GM19397 (cell line): ENCODE measurements around the gene SLC24A3.

Source experiments
- ATAC-seq: cut with Tn5 transposase; IDR thresholded peaks from one replicate; pipeline ENCODE4 v1.9.1; 2021; ENCODE audit warnings: mild to moderate bottlenecking, moderate library complexity; ENCODE audit not compliant: unreplicated experiment

SLC24A3 gene

DNA sequence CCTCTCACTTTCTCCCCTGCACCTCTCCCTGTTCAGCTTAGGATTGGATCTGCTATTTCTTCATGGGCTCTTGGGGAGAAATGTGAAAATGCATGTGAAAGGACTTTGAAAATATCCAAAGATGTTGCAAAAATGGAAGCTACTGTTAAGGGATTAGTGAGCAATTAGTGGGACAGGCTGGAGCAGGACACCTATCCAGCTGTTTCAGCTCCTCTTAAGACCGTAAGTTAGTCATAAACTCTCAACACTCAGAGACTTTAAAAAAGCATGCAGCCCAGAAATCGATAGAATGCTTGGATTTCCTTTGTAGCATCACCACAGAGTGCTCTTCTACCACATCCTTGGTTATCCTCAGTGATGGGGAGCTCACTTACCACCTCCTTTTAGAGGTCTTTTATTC, 88.7 kb downstream of the SLC24A3 start:
- no peak for ATAC-seq

DNA sequence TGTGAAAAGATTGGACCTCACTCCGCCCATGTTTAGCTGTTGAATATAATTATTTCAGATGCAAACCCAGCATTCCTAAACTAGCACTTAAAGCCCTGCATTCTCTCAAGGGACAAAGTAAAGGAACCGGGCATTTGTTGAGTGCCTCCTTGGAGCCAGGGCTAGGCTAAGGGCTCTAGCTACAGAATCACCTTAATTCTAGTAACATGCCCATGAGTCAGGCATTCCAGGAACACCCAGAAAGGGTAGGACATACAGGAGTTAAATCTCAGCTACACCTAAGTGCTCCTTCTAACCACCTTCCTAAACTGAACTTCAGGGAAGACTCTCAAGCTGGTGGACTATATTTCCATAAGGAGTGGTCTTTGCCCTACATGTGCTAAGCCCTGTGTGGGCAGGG, 89.4 kb downstream of the SLC24A3 start:
- ATAC-seq: no peak

DNA sequence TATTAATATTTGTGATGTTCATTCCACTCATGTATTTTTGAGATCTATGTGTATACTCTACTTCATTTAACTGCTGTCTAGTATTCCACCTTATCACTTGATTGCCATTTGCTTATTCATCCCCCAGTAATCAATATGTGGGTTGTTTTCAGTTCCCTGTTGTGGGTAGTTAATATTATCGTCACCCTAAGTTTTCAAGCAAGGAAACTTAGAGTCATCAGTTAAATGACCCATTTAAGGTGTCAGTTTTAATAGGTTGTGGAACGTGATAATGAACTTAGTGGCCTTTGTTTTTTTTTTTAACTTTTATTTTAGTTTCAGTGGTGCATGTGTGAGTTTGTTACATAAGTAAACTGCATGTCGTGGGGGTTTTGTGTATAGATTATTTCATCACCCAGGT, 90.3 kb downstream of the SLC24A3 start:
- no peak for ATAC-seq

DNA sequence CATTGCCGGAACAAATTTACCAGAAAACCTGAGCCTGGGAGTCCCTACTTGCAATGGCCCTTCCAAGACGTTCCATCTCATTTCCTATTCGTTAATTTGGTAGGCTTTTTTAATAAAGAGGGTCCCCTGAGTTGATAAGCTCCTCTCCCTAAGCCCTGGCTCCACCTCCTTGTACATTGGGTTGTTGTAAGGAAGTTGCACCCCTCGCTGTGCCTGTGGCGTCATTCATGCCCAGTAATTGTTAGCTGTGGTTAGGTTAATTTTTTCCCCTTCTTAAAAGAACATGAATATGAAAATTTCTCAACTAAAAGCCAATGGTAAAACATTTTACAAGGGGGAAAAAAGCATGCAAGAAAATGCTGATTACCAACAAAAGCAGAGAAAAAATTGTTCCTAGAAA, 91.9 kb downstream of the SLC24A3 start:
- no peak for ATAC-seq

DNA sequence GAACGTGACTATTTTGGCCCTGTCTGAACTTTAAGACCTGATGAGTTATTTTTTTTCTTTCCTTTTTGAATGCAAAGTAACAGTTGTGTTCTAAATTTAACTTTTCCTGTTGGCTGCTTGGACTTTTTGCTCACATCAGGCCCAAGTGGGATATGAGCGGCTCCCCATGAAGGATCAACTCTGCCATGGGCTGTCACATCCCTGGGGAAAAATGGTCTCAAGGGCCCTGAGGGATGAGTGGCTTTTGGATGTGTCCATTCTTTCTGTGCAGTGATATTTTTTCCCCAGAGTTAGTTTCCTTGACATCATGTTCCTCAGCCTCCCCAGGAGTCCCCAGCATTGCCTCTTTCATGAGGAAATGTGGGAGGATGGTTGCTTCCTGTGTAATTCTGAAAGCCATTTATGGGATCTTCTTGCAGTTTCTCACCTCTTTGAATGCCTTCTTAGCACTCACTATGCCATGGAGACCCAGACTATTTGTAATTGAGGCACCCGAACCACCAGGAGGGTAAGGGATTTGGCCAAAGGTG, 92.5 kb downstream of the SLC24A3 start:
- ATAC-seq: no peak

DNA sequence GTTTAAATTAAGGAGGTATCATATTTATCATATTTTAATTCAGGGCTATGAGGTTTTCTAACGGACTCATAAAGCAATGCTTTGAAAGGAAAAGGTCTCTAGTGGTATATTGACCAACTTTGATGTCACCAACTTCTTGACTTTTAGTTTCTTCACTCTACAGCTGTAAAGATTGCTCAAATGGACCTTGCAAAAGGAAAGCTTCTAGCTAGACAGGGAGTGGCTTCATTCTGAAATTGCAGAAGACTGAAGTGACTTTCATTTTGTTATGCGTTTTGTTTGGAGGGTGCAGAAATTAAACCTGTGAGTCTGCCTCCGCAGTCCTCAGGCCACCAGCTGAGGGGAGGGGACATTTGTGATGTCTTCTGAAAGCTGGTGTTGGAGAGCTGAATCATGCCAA, 95.7 kb downstream of the SLC24A3 start:
- no peak for ATAC-seq

DNA sequence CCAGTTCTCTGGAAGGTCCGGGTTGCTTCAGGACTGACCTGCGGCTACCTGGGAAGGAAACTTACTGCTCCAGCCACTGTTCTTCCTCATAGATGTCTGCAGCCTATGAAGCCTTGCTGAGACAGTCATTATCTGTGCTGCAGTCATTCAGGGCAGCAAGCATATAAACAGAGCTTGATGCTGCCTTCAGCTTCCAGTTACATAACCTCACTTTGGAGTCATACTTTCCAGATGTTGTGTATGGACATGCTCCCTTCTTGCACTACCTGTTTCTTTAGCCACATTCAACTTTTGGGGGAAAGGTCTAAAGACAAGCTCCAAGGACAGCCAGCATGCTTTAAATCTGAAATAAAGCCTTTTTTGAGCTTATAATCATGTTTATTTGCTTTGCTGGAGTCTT, 98.1 kb downstream of the SLC24A3 start:
- no peak for ATAC-seq

DNA sequence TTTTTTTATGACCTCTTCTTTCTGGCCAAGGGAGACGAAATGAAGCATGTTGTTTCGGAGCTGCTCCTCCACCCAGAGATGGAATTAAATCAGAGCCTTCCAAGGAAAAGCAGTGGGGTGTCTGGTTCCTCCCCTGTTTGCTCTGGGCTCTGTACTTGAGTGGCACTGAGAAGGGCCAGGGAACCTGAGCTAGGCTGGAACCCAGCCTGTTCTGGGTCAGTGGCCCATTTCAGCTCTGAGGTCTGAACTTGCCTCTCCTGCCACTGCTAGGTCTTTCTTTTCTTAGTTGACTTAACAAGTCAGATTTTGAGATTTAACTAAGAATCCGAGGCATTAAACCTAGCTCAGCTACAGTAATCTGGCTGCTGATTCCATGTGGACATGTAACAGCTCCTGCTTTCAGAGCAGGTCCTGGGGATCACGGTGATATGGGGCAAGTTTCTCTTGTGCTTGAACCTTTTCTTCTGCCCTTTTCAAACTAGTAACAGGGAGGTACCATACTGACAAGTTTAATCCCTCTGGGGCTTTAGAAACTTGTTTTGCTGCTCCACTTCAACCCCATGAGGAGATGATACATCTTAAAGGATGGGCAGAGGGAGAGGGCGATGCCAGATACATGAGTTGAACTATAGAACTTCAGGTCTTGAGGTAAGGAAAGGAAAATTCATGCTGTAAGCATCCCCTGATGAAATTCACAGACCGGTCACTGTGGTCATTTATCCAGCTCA, 101.1 kb downstream of the SLC24A3 start:
- ATAC-seq: no peak

DNA sequence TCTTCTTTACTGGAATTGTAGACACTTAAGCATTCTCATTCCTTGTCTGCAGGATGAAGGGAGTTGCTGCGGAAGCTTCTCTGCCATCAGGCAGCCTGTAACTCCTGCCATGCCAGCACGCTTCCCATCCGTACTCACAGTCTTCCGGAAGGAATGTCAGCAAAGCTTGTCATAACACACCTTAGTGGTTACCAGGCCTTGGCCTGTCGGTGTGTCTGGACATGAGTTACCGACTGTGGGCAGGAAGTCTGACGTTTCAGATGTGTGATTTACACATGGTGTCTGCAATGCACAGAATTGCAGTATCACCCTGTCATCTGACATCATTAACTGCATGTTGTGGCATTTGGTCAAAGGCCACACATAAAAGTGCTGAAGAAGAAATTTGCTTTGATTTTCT, 102.2 kb downstream of the SLC24A3 start:
- ATAC-seq: no peak

DNA sequence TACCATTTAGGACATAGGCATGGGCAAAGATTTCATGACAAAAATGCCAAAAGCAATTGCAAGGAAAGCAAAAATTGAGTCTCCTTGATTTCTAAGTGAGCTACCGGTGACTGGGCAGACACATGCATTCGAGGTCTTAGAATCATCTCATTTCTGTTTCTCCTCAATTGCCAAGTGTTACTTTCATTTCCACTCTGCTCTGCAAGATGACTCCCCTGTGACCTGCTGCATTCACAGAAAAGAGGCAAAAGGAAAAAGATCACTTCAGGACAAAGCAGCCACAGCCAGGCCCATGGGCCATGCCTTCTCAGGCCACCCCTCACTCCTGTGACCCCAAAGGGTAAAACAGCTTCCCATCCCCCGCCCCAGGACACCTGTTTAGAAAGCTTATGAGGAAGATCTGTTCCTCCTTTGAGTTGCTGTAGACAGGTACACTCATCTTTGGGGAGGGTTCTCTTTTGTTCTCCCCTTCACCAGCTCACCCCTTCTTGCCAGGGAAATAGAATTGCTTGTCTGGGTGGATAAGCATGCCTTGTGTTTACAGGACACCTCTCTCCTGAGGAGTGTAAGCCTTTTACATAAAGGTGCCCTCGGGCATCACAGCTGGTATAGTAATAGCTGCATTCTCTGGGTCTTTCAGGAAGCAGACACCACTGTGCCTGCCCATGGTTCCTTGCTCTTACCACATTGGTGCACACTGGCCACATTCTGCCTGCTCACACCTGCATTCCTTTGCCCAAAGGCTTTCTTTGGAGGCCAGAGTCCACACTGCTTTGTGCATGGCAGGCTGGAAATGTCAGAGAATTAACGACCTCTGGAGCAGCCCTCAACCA, 105.0 kb downstream of the SLC24A3 start:
- no peak for ATAC-seq

DNA sequence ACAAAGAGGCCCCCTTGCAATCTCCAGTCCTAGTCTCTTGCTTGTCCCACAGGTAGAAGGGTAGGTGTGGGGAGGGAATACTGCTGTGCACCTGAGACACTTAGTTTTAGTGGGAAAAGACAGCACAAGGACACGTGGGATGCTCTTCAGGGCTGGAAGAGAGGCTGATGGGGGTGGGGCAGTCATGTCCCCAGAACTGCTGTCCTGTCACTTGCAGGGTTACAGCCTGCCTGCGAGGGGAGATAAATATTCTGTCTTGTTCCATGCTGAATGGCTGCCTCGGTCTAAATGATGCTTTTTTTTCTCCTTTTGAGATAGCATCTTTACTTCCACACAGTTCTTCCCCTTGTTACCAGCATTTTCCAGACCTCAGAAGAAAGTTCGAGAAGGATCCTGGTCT, 106.2 kb downstream of the SLC24A3 start:
- no peak for ATAC-seq

DNA sequence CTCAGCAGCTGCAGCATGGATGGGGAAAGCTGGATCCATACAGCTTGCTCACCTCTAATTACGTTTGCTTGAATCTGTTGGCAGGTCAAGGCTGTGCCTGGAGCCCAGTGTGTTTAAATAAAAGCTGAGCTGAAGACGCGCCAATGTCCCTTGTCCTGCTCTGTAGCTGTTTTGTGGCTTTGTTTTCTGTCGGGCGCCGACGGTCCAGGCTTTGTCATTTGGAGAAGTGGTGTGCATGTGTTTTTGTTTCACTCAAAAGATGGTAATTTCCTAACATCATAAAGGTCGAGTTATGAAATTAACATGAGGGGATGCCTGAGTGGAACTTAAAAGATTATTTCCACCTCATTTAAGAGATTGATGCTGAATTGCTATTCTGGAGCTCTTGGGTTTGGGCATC, 107.6 kb downstream of the SLC24A3 start:
- no peak for ATAC-seq

DNA sequence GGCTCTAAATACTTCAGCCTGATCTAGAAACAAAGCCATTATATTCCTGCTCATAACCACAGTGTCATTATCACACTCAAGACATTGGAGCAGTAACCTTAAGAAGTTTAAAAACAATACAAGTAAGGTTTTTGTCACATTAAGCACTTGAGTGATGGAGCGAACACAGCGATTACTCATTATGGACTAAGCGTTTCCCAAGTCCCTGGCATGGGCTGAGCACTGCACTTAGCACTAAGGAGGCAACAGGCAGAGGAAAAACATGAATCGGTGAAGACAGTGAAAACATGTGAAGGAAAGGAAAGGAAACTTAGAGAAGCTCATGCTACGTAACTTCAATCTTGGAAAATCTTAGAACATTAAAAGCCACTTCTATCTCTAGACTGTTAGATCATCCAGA, 108.7 kb downstream of the SLC24A3 start:
- no peak for ATAC-seq

DNA sequence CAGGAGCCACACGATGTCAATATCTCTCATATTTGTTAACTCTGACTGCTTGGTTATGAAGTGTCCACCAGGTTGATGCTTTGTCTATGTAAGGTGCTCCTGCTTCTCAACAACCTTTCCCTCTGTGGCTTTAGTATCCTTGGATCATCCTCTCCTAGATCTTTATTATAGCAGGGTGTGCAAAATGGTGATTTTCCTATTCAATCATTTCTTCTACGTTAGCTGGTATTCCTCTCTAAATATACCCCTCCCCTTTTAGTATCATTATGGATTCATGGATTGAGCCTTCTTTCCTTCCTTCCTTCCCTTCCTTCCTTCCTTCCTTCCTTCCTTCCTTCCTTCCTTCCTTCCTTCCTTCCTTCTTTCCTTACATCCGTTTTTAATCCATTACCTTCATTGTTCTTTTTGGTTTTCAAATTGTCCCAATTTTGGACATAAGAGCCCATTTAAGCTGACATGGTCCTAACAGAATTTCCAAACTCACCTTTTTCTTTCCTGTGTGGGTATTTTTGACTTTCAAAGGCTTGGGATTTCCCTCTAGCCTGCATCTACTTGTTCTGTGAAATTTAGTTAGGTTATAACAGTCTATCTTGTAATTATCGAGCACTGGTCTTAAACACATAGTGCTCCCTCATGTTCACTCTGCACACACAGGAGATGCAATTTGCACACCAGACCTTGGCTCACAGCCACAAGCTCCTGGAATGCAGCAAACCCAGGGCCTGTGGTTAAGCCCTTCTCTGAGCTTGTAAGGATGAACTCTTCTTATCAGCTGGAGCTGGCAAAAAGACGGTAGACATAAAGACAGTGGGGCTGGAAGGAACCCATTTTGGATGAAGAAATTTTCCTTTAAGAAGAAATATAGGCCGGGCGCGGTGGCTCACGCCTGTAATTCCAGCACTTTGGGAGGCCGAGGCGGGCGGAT, 109.9 kb downstream of the SLC24A3 start:
- ATAC-seq: no peak

DNA sequence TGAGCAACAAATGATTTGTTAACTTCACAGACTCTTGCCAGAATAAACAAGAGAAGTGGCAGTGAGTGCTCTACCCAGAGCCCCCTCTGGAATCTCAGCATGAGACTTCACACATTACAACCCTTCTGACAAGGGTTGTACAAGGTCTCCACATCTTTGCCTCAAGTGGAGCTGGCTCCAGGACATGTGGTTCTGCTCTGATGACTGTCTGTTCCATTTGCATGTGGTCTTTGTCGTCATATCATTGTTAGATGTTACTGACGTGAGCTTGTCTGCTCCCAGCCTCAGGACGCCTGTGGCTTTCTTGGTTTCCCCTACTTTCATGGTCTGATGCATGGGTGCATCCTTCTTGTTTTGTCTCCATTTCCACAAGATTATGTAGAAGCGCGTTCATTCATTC, 115.0 kb downstream of the SLC24A3 start:
- ATAC-seq: no peak

DNA sequence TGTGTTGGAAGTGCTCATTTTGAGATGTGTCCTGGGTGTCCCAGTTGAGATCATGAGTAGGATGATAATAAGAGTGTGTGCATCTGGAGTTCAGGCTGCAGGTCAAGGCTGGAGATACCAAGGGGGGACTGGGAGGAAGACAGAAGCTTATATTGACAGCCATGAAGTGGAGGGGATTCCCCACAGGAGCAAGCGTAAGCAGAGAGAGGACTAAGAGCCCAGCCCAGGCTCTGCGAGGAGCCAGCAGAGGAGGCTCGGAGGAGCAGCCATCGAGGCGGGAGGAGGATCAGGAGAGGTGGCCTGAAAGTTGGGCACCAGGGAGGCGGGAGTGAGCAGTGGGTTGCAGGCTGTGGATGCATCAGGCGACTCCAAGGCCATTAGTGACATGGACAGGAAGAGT, 116.2 kb downstream of the SLC24A3 start:
- no peak for ATAC-seq

DNA sequence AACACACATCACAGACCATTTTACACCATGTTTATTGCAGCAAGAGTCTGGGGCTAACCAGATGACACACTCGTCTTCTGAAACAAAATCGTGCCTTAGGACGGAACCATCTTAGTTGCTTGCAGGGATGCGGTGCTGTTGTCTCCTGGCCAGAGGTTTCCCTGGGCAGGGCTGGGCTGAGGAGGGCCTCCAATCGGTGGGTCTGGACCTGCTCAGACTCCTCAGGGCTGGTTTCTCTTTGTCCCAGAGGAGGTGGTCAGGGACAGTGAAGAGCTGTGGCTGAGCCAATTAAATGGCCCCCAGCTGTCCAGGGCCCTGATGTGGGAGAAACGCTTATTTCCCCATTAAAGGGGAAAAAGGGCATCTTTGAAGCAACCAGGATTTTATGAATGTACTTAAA, 117.6 kb downstream of the SLC24A3 start:
- no peak for ATAC-seq

DNA sequence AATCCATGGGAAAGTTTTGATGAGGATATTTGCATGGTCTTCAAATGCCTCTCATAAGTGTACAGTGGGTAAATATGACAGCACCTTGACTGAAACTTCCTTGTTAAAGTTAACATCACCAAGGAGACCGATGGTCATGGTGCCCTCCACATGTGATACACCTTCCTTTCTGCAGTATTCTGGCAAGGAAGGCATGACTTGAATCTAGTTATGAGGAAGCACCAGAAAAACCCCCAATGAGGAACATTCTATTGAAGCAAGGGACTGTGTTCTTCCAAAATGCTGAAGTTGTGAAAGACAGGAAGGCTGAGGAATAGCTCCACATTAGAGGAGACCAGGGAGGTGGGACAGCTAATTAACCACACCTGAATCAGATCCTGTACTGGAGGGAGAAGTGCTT, 118.3 kb downstream of the SLC24A3 start:
- ATAC-seq: no peak

DNA sequence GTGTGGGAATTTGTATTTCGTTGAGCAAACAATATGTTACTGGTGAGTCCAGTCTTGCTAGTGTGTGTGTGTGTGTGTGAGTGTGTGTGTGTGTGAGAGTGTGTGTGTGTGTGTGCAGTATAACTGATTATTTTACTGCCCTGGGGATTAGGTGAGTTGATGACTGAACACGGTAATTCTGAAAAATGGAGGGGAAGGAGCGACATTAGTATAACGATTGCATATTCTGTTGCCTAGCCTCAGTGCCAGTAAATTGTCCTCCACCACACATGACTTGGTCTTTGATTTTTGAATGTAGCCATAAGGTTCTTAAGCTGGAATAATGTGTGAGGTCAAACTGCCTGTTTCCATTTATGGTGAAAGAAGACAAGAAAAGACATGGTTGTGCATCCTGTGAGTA, 121.1 kb downstream of the SLC24A3 start:
- no peak for ATAC-seq

DNA sequence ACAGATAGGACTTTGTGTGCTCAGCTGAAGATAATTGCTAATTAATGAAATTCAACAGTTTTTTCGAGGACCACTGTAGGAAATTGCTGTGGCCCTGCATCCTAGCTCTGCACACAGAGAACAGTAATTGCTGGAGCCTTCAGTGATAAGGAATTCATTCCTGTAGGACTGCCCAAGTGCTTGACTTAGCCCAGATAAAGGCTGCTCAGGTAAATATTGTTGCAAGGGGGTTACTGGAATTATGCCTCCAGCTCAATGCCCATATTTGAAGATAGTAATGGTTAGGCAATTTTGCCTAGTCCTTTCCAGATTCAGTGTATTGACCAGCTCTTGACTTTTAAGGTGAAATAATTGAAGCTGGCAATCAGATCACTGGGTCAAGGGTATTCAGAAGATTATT, 122.9 kb downstream of the SLC24A3 start:
- no peak for ATAC-seq

DNA sequence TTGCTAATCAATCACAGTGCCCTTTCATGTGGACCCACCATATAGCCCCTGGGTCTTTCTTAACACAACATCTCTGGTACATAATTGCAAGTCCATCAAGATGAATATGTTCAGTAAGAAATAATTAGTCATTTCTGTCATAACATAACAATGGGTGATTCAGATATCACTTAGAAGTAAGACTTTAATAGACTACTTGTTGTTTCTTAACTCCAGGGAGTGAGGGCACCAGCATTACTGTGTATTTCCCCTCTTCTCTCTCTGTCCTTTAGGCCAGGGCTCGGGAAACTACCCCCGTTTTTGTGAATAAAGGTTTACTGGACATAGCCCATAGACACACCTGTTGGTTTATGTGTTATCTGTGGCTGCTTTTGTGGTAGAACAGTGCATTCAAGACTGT, 123.5 kb downstream of the SLC24A3 start:
- no peak for ATAC-seq
